Activated T-cell treated with anti-CD3 and anti-CD28 coated beads, Interleukin-2, amount 50 U/mL, for 72 hours (primary cell): Measurements from ENCODE around the gene KLRC3. TPM values are rescaled to one million over a fixed set of nuclear protein-coding genes. Genes with fewer than 3 reads are reported as not detected.
"Not testable (repeated sequence)": the region's sequence is repeated elsewhere in the genome, so short reads cannot be mapped to it uniquely, and the experiment has no call there.

ENCODE experiments used
- ATAC-seq, 2 donors: fragments of 150-1000 bp; cut with Tn5 transposase; replicated peaks in 1 of 2; 2 replicates each; pipeline ENCODE4 v1.10.0; 2021; ENCODE audit warnings: moderate library complexity in 2 of 2, mild to moderate bottlenecking in 1 of 2
- DNase-seq, 2 donors: peaks; one replicate each; pipeline ENCODE4 v3.0.0; 2021 to 2022; ENCODE audit warnings: mixed read lengths in 1 of 2
- H3K27ac Mint-ChIP-seq: one replicate; pipeline ENCODE4 v1.8.0; 2022; ENCODE audit warnings: mild to moderate bottlenecking, moderate library complexity, mixed read lengths
- H3K27me3 Mint-ChIP-seq: one replicate; pipeline ENCODE4 v1.8.0; 2022; ENCODE audit warnings: low read depth, mixed read lengths
- H3K36me3 Mint-ChIP-seq, 2 donors: one replicate each; pipeline ENCODE4 v1.8.0; 2022; ENCODE audit warnings: mixed read lengths in 2 of 2, mild to moderate bottlenecking in 1 of 2; ENCODE audit not compliant: insufficient read depth in 2 of 2
- H3K4me1 Mint-ChIP-seq: one replicate; pipeline ENCODE4 v1.8.0; 2022; ENCODE audit warnings: low read depth, mixed read lengths
- H3K4me3 Mint-ChIP-seq, 2 donors: one replicate each; pipeline ENCODE4 v1.8.0; 2022; ENCODE audit warnings: mild to moderate bottlenecking in 2 of 2, mixed read lengths in 2 of 2, moderate library complexity in 2 of 2
- H3K9me3 Mint-ChIP-seq, 2 donors: one replicate each; pipeline ENCODE4 v1.8.0; 2022; ENCODE audit warnings: mixed read lengths in 2 of 2
- total RNA-seq, 2 donors: library from RNA; stranded (reverse); gene quantifications; one replicate each; pipeline ENCODE4 v1.2.3, GENCODE V29; 2022

KLRC3 gene
- total RNA-seq, 2 donors from 2014 or later, result 2.5 to 2.8 TPM

DNA sequence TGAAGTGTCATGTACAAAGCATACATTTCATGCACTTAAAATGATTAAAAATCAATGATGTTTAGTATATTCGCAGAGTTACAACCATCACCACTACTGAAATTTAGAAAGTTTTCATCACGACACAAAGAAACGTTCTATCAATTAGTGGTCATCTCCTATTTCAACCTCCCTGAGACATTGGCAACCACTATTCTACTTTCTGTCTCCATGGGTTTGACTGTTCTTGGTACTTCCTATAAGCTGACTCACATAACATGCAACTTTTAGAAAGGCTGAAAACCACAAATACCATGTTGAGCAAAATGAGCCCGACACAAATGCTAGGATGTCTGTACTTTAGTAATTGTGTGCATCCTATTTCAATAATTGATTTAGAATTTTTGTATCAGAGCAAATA lies 10.2 kb upstream of the KLRC3 start:
- H3K27me3 Mint-ChIP-seq, DNase-seq, H3K36me3 Mint-ChIP-seq, H3K4me1 Mint-ChIP-seq, H3K9me3 Mint-ChIP-seq, H3K27ac Mint-ChIP-seq, H3K4me3 Mint-ChIP-seq: not testable (repeated sequence)
- ATAC-seq, result peak; percentile 85 to 93

GRCh38 chr12:10425938-10426337 lies 5.5 kb upstream of the KLRC3 start:
- H3K36me3 Mint-ChIP-seq, H3K9me3 Mint-ChIP-seq, H3K4me1 Mint-ChIP-seq, DNase-seq, H3K27ac Mint-ChIP-seq, ATAC-seq, H3K27me3 Mint-ChIP-seq, H3K4me3 Mint-ChIP-seq: not testable (repeated sequence)

GRCh38 chr12:10424260-10424899 lies 4.0 kb upstream of the KLRC3 start:
- H3K27ac Mint-ChIP-seq, H3K27me3 Mint-ChIP-seq, H3K9me3 Mint-ChIP-seq, H3K4me3 Mint-ChIP-seq, H3K36me3 Mint-ChIP-seq, H3K4me1 Mint-ChIP-seq, ATAC-seq, DNase-seq: not testable (repeated sequence)

DNA sequence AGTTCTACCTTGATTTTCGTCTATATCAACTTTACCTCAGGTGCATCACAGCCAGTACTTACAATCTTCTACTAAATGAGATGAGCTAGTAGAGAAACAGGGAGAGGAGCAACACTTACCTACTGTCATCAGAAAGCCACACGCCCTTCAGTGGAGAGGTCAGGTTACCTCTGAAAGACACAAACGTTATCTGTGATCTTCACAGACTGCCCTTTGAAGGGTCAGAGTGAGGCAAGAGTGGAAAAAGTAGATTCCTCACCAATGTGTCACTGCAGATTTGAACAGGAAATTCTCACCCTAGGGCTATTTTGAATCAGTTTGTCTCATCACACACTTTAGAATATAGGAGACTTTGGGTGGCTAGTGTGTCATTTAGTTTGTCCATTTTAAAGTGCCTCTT lies 1.8 kb upstream of the KLRC3 start:
- H3K4me1 Mint-ChIP-seq, H3K36me3 Mint-ChIP-seq, H3K4me3 Mint-ChIP-seq, H3K27ac Mint-ChIP-seq, H3K9me3 Mint-ChIP-seq, DNase-seq, H3K27me3 Mint-ChIP-seq: not testable (repeated sequence)
- ATAC-seq, result peak; percentile 94 to 97

DNA sequence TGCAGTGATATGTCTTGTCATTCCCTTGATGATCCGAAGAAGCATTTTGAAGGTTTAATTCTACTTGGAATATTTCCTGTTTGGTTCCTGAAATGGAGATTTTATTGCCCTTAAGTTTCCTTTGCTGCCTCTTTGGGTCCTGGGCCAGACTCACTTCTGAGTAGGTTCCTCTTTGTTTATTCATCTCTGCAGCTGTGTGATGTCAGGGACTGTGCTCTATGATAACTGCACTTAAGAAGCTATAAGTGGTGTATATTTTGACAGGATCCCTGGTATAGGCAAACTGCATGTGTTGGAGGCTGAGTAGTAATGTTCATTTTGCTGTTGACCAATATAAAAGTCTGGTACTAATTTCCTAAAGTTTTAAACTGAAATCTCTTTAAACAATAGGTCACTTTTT lies 11.0 kb downstream of the KLRC3 start, which contains the start of gene KLRC4:
Gene KLRC4 (minus strand): TSS at position 366 of the 400 bp plus-strand sequence. CDS start 182 bp downstream, at position 184.
- Mint-ChIP-seq H3K27me3 (peaks cover 7% of the 10 kb centered on the region), H3K4me1 (peaks cover 6% of the 10 kb centered on the region), H3K4me3 (peak within 1 kb of the TSS; percentile 66 to 83), H3K27ac (peak within 1 kb of the TSS; percentile 82), H3K9me3 (no peaks in the 10 kb centered on the region), H3K36me3 (peaks cover 0 to 4% of the 10 kb centered on the region in 2 donors)
- no peak for DNase-seq
- peak; percentile 82 to 84 for ATAC-seq

- ATAC-seq (no peak), DNase-seq (no peak)
- Mint-ChIP-seq H3K27me3 (peaks cover 7% of the 10 kb centered on the region), H3K4me3 (peak overlapping the region; percentile 66 to 83), H3K4me1 (peaks cover 6% of the 10 kb centered on the region), H3K36me3 (peaks cover 0 to 4% of the 10 kb centered on the region in 2 donors), H3K27ac (peak overlapping the region; percentile 82), H3K9me3 (no peaks in the 10 kb centered on the region)
These were observed 11.6 kb downstream of the KLRC3 start for GRCh38 chr12:10408842-10409241.

GRCh38 chr12:10406725-10407124 lies 13.7 kb downstream of the KLRC3 start:
- peak overlapping the region; percentile 61 to 69 for H3K4me3 Mint-ChIP-seq
- ATAC-seq (peak in 1 of 2 donors; percentile 21), DNase-seq (no peak)
- H3K4me1 Mint-ChIP-seq, result peaks cover 6% of the 10 kb centered on the region
- H3K27ac Mint-ChIP-seq, result peak overlapping the region; percentile 3
- H3K36me3 Mint-ChIP-seq, result peaks cover 2 to 4% of the 10 kb centered on the region in 2 donors
- H3K9me3 Mint-ChIP-seq, result no peaks in the 10 kb centered on the region
- peaks cover 7% of the 10 kb centered on the region for H3K27me3 Mint-ChIP-seq

DNA sequence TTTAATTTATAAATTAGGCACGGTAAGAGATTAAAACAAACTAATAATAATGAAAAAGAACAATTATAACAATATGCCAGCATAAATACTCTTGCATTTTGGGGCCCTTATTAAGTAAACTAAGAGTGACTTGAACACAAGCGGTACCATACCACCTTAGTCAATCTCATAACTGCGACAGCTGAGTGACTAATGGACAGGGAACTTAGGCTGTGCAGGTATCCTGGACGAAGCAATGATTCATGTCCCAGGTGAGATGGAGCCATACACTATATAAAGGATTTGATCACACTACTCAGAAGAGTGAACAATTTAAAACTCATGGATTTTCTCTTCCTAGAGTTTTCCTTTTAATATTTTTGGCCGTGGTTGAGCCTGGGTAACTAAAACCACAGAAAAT lies 15.1 kb downstream of the KLRC3 start:
- Mint-ChIP-seq H3K27ac (peak overlapping the region; percentile 33), H3K4me1 (peaks cover 6% of the 10 kb centered on the region)
- no peak for DNase-seq

DNA sequence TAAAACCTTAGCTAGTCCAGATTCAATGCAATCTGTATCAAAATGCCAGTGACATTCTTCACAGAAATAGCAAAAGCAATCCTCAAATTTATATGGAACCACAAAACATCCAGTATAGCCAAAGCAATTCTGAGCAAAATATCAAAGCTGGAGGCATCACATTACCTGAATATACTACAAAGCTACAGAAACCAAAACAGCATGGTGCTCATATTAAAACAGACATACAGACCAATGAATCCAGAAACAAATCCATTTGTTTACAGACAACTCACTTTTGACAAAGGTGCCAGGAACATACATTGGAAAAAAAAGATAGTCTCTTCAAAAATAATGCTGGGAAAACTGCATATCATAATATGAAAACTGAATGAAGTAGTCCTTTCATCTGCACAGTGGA lies 15.6 kb downstream of the KLRC3 start:
- Mint-ChIP-seq H3K4me1 (peaks cover 11% of the 10 kb centered on the region), H3K4me3 (peak overlapping the region in 1 of 2 donors; percentile 52), H3K27ac (no peak overlapping the region), H3K27me3 (peaks cover 7% of the 10 kb centered on the region), H3K9me3 (no peaks in the 10 kb centered on the region), H3K36me3 (peaks cover 2 to 8% of the 10 kb centered on the region in 2 donors)
- ATAC-seq, result no peak
- DNase-seq, result no peak

More for the DNA sequence above, 15.1 kb downstream of the KLRC3 start:
- peak; percentile 51 to 55 for ATAC-seq
- Mint-ChIP-seq H3K36me3 (peaks cover 2 to 5% of the 10 kb centered on the region in 2 donors), H3K4me3 (peak overlapping the region in 1 of 2 donors; percentile 43), H3K27me3 (peaks cover 7% of the 10 kb centered on the region), H3K9me3 (no peaks in the 10 kb centered on the region)

GRCh38 chr12:10400829-10401228 lies 19.6 kb downstream of the KLRC3 start:
- H3K4me3 Mint-ChIP-seq, result peak overlapping the region; percentile 27 to 51
- H3K9me3 Mint-ChIP-seq, result peaks cover 0 to 2% of the 10 kb centered on the region in 2 donors
- H3K27me3 Mint-ChIP-seq, result peaks cover 3% of the 10 kb centered on the region
- H3K4me1 Mint-ChIP-seq, result peaks cover 12% of the 10 kb centered on the region
- ATAC-seq (no peak), DNase-seq (no peak)
- H3K27ac Mint-ChIP-seq, result peak overlapping the region; percentile 0
- peaks cover 5 to 6% of the 10 kb centered on the region in 2 donors for H3K36me3 Mint-ChIP-seq

DNA sequence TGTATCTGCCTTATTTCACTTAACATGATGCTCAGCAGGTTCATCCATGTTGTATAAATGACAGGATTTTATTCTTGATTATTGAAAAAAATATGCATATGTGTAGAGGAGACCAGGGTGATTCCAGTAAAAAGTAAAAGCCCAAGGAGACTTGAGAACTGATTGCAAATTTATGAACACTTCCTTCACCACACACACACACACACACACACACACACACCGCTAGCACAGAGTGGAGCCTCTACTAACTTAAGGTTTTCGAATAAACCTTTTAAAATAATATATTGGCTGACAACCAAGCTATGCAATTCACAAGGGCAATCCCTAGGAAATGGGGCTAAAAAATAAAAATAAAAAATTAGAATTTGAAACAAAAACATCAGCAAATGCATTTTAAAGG lies 22.2 kb downstream of the KLRC3 start:
- peak overlapping the region; percentile 31 for H3K27ac Mint-ChIP-seq

DNA sequence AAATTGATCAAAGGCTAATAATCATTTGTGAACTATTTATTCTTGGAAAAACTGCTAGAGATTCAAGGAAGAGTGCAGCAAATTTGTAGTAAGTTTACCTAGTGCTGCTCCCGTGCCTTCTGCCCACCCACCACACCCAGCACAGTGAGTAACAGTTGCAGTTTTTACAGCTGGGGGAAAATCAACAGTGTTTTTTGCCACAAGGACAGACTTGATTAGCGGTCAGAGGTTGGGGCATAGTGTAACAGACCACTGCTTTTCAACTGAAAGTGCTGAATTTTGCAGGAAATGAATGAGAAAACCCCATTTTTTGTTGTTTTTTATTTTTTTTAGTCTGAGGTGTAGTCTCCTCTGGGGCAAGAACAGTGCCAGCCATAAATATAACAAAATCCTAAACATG lies 23.1 kb downstream of the KLRC3 start:
- Mint-ChIP-seq H3K4me1 (peaks cover 32% of the 10 kb centered on the region), H3K27me3 (peaks cover 7% of the 10 kb centered on the region), H3K27ac (no peak overlapping the region)

More for the DNA sequence above, 22.2 kb downstream of the KLRC3 start:
- Mint-ChIP-seq H3K36me3 (peaks cover 4 to 5% of the 10 kb centered on the region in 2 donors), H3K4me3 (peak overlapping the region; percentile 17 to 72), H3K9me3 (peaks cover 0 to 2% of the 10 kb centered on the region in 2 donors), H3K27me3 (peaks cover 7% of the 10 kb centered on the region), H3K4me1 (peaks cover 28% of the 10 kb centered on the region)
- no peak for ATAC-seq
- DNase-seq, result no peak

DNA sequence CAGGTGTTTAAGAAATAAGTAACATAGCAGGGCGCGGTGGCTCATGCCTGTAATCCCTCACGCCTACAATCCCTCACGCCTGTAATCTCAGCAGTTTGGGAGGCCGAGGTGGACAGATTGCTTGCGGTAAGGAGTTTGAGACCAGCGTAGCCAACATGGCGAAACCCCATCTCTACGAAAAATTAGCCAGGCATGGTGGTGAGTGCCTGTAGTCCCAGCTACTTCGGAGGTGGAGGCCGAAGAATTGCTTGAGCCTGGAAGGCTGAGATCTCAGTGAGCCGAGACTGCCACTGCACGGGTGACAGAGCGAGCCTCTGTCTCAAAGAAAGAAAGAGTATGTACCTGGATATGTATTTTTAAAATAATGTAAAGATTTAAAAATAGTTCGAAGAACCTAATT lies 24.2 kb downstream of the KLRC3 start:
- not testable (repeated sequence) for DNase-seq, H3K27ac Mint-ChIP-seq
- H3K4me1 Mint-ChIP-seq, result peaks cover 37% of the 10 kb centered on the region

More for the DNA sequence above, 23.1 kb downstream of the KLRC3 start:
- ATAC-seq, result peak; percentile 34 to 51
- H3K4me3 Mint-ChIP-seq, result peak overlapping the region in 1 of 2 donors; percentile 65
- DNase-seq, result no peak
- H3K9me3 Mint-ChIP-seq, result peaks cover 0 to 2% of the 10 kb centered on the region in 2 donors
- H3K36me3 Mint-ChIP-seq, result peaks cover 4% of the 10 kb centered on the region in 2 donors

More for the DNA sequence above, 24.2 kb downstream of the KLRC3 start:
- ATAC-seq, H3K9me3 Mint-ChIP-seq, H3K36me3 Mint-ChIP-seq, H3K4me3 Mint-ChIP-seq, H3K27me3 Mint-ChIP-seq: not testable (repeated sequence)
